ENCODE measurements around the gene ARHGAP6.

DNA sequence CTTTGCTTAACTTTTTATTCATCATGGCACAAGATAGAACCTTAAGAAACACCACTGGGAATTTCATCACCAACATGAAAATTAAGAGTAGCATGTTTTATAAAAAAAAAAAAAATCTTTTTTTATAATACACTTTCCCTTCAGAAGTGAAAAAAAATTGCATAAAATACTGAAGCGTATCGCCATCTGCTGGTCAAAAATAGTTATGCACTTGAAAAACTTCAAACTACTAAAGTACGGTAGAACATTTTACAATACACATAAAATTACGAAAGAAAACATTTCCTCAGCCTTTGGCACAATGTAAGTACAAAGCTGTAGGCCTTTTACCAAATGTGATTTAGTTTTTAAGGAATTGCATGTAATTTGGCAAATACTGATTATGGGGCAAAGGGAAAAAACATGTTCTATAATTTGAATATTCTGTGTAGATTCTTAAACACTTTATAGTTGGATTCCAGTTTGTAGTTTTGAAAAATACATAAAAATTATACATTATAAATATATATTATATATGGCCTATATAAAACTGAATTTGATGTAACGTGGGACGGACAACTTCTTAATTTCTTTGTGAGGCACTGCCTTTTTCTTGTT is 528.1 kb downstream of the ARHGAP6 start:
- TF ChIP-seq CTCF (conservative IDR thresholded peaks at IDR 0.05; ENCODE audit: low read depth, low read length) = peak; percentile 63
- no peak for TF ChIP-seq CEBPB (IDR thresholded peaks at IDR 0.05; ENCODE audit: low read depth, low read length)
- no peak for TF ChIP-seq POLR2A (IDR thresholded peaks at IDR 0.05; ENCODE audit: low read depth, low read length)
- TF ChIP-seq SMC3 (IDR thresholded peaks at IDR 0.05; ENCODE audit: low read depth, low read length) = peak; percentile 63
- TF ChIP-seq RAD21 (IDR thresholded peaks at IDR 0.05; ENCODE audit: low read length) = peak; percentile 51
- no peak for TF ChIP-seq BHLHE40 (IDR thresholded peaks at IDR 0.05; ENCODE audit: low read depth, low read length)
- TF ChIP-seq MAFK (IDR thresholded peaks at IDR 0.05; ENCODE audit: low read depth, low read length) = no peak
- TF ChIP-seq MXI1 (IDR thresholded peaks at IDR 0.05; ENCODE audit: borderline replicate concordance, low read depth, low read length) = no peak
- TF ChIP-seq, protein P1, sequence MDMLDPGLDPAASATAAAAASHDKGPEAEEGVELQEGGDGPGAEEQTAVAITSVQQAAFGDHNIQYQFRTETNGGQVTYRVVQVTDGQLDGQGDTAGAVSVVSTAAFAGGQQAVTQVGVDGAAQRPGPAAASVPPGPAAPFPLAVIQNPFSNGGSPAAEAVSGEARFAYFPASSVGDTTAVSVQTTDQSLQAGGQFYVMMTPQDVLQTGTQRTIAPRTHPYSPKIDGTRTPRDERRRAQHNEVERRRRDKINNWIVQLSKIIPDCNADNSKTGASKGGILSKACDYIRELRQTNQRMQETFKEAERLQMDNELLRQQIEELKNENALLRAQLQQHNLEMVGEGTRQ (IDR thresholded peaks at IDR 0.05; ENCODE audit: low read depth, low read length) = no peak
